Ascending aorta (tissue), 2 donors: ENCODE data around the gene FZR1. TPM values are rescaled to one million over a fixed set of nuclear protein-coding genes. Genes with fewer than 3 reads are reported as not detected.
"Not testable (repeated sequence)": the region's sequence is repeated elsewhere in the genome, so short reads cannot be mapped to it uniquely, and the experiment has no call there.

Experiments
- DNase-seq, 2 donors: peaks; one replicate each; pipeline ENCODE4 v3.0.0-alpha.2; 2019; ENCODE audit warnings: low spot score in 2 of 2
- H3K27ac ChIP-seq, 2 donors: fragments of 200-600 bp; sonication (generic); one replicate each; pipeline ENCODE4 v1.5.1; 2016 to 2017; ENCODE audit warnings: mild to moderate bottlenecking in 1 of 2
- H3K27me3 ChIP-seq: fragments of 200-600 bp; sonication (generic); one replicate; pipeline ENCODE4 v1.5.1; 2017
- H3K36me3 ChIP-seq, 2 donors: fragments of 200-600 bp; sonication (generic); one replicate each; pipeline ENCODE4 v1.5.1; 2016
- H3K4me1 ChIP-seq, 2 donors: fragments of 200-600 bp; sonication (generic); one replicate each; pipeline ENCODE4 v1.5.1; 2016 to 2017; ENCODE audit warnings: mild to moderate bottlenecking in 1 of 2
- H3K4me3 ChIP-seq, 2 donors: fragments of 200-600 bp; sonication (generic); one replicate each; pipeline ENCODE4 v1.5.1; 2016 to 2017; ENCODE audit warnings: mild to moderate bottlenecking in 1 of 2
- H3K9me3 ChIP-seq, 2 donors: fragments of 200-600 bp; sonication (generic); one replicate each; pipeline ENCODE4 v1.5.1; 2016
- CTCF ChIP-seq, 3 experiments: fragments of 200-600 bp in 2 of 3; fragments of 450-650 bp in 1 of 3; sonication (generic) in 2 of 3; IDR thresholded peaks; one replicate each; pipeline ENCODE4 v1.5.1; 2016 to 2019; ENCODE audit warnings: antibody characterized with exemption in 3 of 3, mild to moderate bottlenecking in 1 of 3, moderate library complexity in 1 of 3
- intact Hi-C: fragments of 100-400 bp; cut with DNase I; formaldehyde crosslinking; loops from one replicate; pipeline ENCODE4 v1.15.1; 2023
- total RNA-seq: library from RNA; depleted of rRNA; stranded (reverse); fragments of >200 nt; gene quantifications from one replicate; pipeline ENCODE4 v1.1.0, GENCODE V29; 2016

The FZR1 gene
- total RNA-seq, 1 donor from 2014 or later, result 56.8 TPM

- peak overlapping the region in 1 of 2 donors; percentile 60 for H3K27ac ChIP-seq
- intact Hi-C loops, result loop anchor here (5.0 kb wide), 2 partner anchors 49 to 51 kb away; partner anchors contain the start of genes FZR1 and TBXA2R
- TF ChIP-seq CTCF (IDR thresholded peaks at IDR 0.05), result no peak
- no peak for DNase-seq
- H3K4me3 ChIP-seq, result peak overlapping the region; percentile 63 to 90
- H3K9me3 ChIP-seq, result no peaks in the 10 kb centered on the region
- H3K27me3 ChIP-seq, result no peaks in the 10 kb centered on the region
- peaks cover 8 to 23% of the 10 kb centered on the region in 2 donors for H3K4me1 ChIP-seq
- no peaks in the 10 kb centered on the region for H3K36me3 ChIP-seq
Measured at GRCh38 chr19:3556423-3556977, 50.4 kb downstream of the FZR1 start.

GRCh38 chr19:3556978-3557460 is 50.9 kb downstream of the FZR1 start:
- DNase-seq, result no peak
- H3K27ac ChIP-seq, result peak overlapping the region in 1 of 2 donors; percentile 60

GRCh38 chr19:3557461-3558248 is 51.5 kb downstream of the FZR1 start, which contains the start of gene MFSD12:
Gene MFSD12 (minus strand): TSS chr19:3557586. CDS start chr19:3557403, 183 bp downstream.
- no peaks in the 10 kb centered on the region for H3K36me3 ChIP-seq
- peak within 1 kb of the TSS; percentile 72 to 79 for H3K27ac ChIP-seq
- intact Hi-C loops, result loop anchor here (1.0 to 5.0 kb wide), 3 partner anchors 15 to 50 kb away; partner anchors contain the start of genes FZR1, HMG20B and TBXA2R
- peak; percentile 70 to 96 for DNase-seq
- H3K4me1 ChIP-seq, result peaks cover 8 to 23% of the 10 kb centered on the region in 2 donors
- TF ChIP-seq CTCF (IDR thresholded peaks at IDR 0.05), result no peak
- H3K4me3 ChIP-seq, result peak within 1 kb of the TSS; percentile 63 to 90
- H3K27me3 ChIP-seq, result no peaks in the 10 kb centered on the region
- H3K9me3 ChIP-seq, result no peaks in the 10 kb centered on the region

More at GRCh38 chr19:3556978-3557460, 50.9 kb downstream of the FZR1 start:
- peaks cover 8 to 23% of the 10 kb centered on the region in 2 donors for H3K4me1 ChIP-seq
- intact Hi-C loops, result loop anchor here (1.0 to 5.0 kb wide), 3 partner anchors 15 to 50 kb away; partner anchors contain the start of genes FZR1, HMG20B and TBXA2R
- H3K9me3 ChIP-seq, result no peaks in the 10 kb centered on the region
- H3K27me3 ChIP-seq, result no peaks in the 10 kb centered on the region
- peak overlapping the region; percentile 63 to 90 for H3K4me3 ChIP-seq
- no peaks in the 10 kb centered on the region for H3K36me3 ChIP-seq
- peak in 1 of 3 experiments; percentile 43 for TF ChIP-seq CTCF (IDR thresholded peaks at IDR 0.05)

GRCh38 chr19:3563709-3564524 is 57.8 kb downstream of the FZR1 start:
- no peaks in the 10 kb centered on the region for H3K27me3 ChIP-seq
- H3K4me1 ChIP-seq, result no peaks in the 10 kb centered on the region
- H3K36me3 ChIP-seq, result no peaks in the 10 kb centered on the region
- intact Hi-C loops, result no loop called here
- no peak for DNase-seq
- H3K27ac ChIP-seq, result no peak overlapping the region
- H3K9me3 ChIP-seq, result no peaks in the 10 kb centered on the region
- TF ChIP-seq CTCF (IDR thresholded peaks at IDR 0.05), result no peak
- no peak overlapping the region for H3K4me3 ChIP-seq

GRCh38 chr19:3565139-3565538 is 59.0 kb downstream of the FZR1 start:
- Histone ChIP-seq H3K27me3 (no peaks in the 10 kb centered on the region), H3K4me3 (no peak overlapping the region), H3K36me3 (no peaks in the 10 kb centered on the region), H3K27ac (no peak overlapping the region), H3K9me3 (no peaks in the 10 kb centered on the region), H3K4me1 (no peaks in the 10 kb centered on the region)
- no peak for DNase-seq
- intact Hi-C loops, result no loop called here
- no peak for TF ChIP-seq CTCF (IDR thresholded peaks at IDR 0.05)

- H3K36me3 ChIP-seq, H3K4me1 ChIP-seq, H3K27me3 ChIP-seq, H3K4me3 ChIP-seq, H3K9me3 ChIP-seq, H3K27ac ChIP-seq, DNase-seq: not testable (repeated sequence)
- intact Hi-C loops, result loop anchor here (5.0 kb wide), 1 partner anchor 63 kb away; the partner anchor contains the start of gene FZR1
Measured at GRCh38 chr19:3570042-3570441, 63.9 kb downstream of the FZR1 start.
